Measurements from ENCODE around the gene AGBL3.

Gene AGBL3

GRCh38 chr7:135147899-135148721 is 161.8 kb downstream of the AGBL3 start, which contains the start of gene TMEM140:
Gene TMEM140 (plus strand): TSS chr7:135148072. CDS start chr7:135164442, 16,370 bp downstream.
- DNase-seq (ENCODE audit: low read depth) = no peak

GRCh38 chr7:135150072-135150782 is 163.9 kb downstream of the AGBL3 start:
- DNase-seq (ENCODE audit: low read depth) = no peak

GRCh38 chr7:135151132-135151531 is 164.8 kb downstream of the AGBL3 start:
- DNase-seq (ENCODE audit: low read depth) = no peak

- no peak for DNase-seq (ENCODE audit: low read depth)
Measured at GRCh38 chr7:135151533-135151932, 165.2 kb downstream of the AGBL3 start.

- DNase-seq (ENCODE audit: low read depth) = no peak
Measured at GRCh38 chr7:135152442-135152841, 166.1 kb downstream of the AGBL3 start.

GRCh38 chr7:135154734-135155133 is 168.4 kb downstream of the AGBL3 start:
- no peak for DNase-seq (ENCODE audit: low read depth)

GRCh38 chr7:135156290-135156689 is 170.0 kb downstream of the AGBL3 start:
- no peak for DNase-seq (ENCODE audit: low read depth)

- DNase-seq (ENCODE audit: low read depth) = no peak
Measured at GRCh38 chr7:135158141-135158655, 171.9 kb downstream of the AGBL3 start.

GRCh38 chr7:135158874-135159273 is 172.6 kb downstream of the AGBL3 start:
- DNase-seq (ENCODE audit: low read depth) = no peak

GRCh38 chr7:135159359-135160085 is 173.2 kb downstream of the AGBL3 start:
- no peak for DNase-seq (ENCODE audit: low read depth)

GRCh38 chr7:135160098-135160857 is 174.0 kb downstream of the AGBL3 start:
- DNase-seq (ENCODE audit: low read depth) = no peak

- no peak for DNase-seq (ENCODE audit: low read depth)
Measured at GRCh38 chr7:135160858-135161653, 174.7 kb downstream of the AGBL3 start.

GRCh38 chr7:135161669-135162068 is 175.4 kb downstream of the AGBL3 start:
- DNase-seq (ENCODE audit: low read depth) = no peak

- no peak for DNase-seq (ENCODE audit: low read depth)
Measured at GRCh38 chr7:135162382-135163001, 176.2 kb downstream of the AGBL3 start.

GRCh38 chr7:135164357-135165061 is 178.2 kb downstream of the AGBL3 start:
- DNase-seq (ENCODE audit: low read depth) = no peak

- no peak for DNase-seq (ENCODE audit: low read depth)
Measured at GRCh38 chr7:135165862-135166261, 179.6 kb downstream of the AGBL3 start.

GRCh38 chr7:135166338-135166990 is 180.2 kb downstream of the AGBL3 start:
- no peak for DNase-seq (ENCODE audit: low read depth)

GRCh38 chr7:135167365-135167917 is 181.1 kb downstream of the AGBL3 start:
- DNase-seq (ENCODE audit: low read depth) = no peak

- no peak for DNase-seq (ENCODE audit: low read depth)
Measured at GRCh38 chr7:135168001-135168400, 181.7 kb downstream of the AGBL3 start.

All from activated T-helper 1 cell treated with Interleukin-2 at 50 U/mL for 16 hours (primary cell).